ENCODE data around the gene SESN1.

Gene SESN1

DNA sequence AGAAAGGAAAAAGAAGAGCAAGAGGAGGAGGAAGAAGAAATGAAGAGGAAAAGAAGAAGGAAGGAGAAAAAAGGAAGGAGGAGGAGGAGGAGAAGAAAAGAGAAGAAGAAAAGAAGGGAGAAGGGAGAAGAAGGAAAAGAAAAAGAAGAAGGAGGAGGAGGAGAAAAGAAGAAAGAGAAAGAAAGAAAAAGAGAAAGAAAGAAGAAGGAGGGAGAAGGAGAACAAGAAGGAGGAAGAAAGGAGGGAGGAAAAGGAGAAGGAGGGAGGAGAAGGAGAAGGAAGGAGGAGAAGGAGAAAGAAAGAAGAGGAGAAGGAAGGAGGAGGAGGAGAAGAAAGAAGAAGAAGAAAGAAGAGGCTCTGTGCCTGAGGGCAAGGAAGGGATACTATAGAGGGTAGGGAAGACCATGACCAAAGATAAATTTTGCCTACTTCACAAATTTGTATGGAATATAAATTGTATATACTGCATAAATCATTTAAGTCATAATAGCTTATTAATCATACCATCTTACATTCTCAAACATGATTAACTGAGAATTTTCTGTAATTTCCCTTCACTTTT is 55.7 kb downstream of the SESN1 start:
- no peak for TF ChIP-seq CTCF (IDR thresholded peaks at IDR 0.05; ENCODE audit: extremely low read depth, missing control alignments)
- DNase-seq (ENCODE audit: low spot score) = no peak

DNA sequence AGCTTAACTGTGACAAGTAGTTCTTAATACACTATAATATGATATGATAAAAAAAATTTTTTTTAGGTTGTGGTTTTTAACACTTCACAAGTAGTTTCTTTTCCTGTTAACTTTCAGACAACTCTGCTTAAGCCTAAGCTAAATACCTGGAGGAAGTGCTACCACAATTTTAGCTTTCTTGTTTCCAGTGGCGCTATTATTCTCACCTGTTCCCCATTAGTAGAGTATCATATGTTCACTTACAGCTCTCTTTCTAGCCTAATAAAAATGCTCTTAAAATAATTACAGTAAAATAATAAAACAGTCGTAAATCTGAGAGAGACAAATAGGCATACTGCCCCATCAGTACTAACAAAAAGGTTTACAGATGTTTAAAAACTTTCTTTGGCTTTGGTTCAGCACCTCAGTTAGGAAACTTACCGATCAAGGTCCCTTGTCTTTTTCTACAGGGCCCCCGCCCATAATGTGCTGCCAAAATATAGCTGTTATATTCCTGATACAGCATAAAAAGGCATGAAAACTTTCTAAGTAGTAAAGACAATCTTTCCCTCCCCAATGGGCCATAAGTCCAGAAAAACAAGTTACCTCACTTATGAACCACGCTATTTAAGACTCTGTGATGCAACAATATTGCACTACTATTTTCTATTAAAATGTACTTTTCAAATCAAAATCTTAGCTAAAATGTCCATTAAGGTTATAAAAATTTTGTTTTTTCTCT is 57.9 kb downstream of the SESN1 start:
- no peak for TF ChIP-seq CTCF (IDR thresholded peaks at IDR 0.05; ENCODE audit: extremely low read depth, missing control alignments)
- DNase-seq (ENCODE audit: low spot score) = no peak

DNA sequence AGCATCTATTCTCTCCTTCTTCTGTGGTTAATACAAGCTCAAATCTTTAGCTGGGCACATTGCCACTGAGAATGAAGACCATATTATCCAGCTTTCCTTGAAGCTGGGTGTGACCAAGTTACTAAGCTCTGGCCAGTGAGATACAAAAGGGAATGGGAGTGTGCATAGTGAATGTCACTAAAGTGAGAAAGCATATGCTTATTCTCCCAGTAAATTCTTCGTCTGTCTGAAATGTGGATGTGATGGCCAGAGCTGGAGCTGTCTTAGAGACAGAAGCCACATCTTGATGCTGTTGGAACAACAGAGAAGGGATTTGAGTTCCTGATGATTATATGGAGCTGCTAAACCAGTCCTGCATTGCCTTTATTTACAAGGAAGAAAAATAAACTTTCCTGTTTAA is 60.1 kb downstream of the SESN1 start:
- no peak for TF ChIP-seq CTCF (IDR thresholded peaks at IDR 0.05; ENCODE audit: extremely low read depth, missing control alignments)
- DNase-seq (ENCODE audit: low spot score) = no peak

DNA sequence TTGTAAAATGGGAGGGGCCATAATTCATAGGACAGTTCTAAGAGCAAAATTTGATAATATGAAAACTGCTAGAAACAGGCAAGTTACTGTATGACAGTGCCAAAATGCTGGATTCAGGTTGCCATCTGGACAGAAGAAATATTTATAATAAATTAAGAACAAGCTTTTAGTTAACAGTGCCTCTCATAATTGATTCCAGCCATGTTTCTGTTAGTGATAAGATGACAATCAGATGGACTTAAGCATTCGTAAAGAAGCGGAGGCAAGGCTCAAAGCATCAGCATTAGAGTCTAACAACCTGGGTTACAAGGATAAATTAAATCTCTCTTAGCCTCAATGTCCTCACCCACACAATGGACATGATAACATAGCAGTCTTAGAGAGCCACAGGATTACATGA is 61.0 kb downstream of the SESN1 start:
- no peak for DNase-seq (ENCODE audit: low spot score)
- no peak for TF ChIP-seq CTCF (IDR thresholded peaks at IDR 0.05; ENCODE audit: extremely low read depth, missing control alignments)

GRCh38 chr6:109031416-109031815 is 63.2 kb downstream of the SESN1 start:
- TF ChIP-seq CTCF (IDR thresholded peaks at IDR 0.05; ENCODE audit: extremely low read depth, missing control alignments) = no peak

DNA sequence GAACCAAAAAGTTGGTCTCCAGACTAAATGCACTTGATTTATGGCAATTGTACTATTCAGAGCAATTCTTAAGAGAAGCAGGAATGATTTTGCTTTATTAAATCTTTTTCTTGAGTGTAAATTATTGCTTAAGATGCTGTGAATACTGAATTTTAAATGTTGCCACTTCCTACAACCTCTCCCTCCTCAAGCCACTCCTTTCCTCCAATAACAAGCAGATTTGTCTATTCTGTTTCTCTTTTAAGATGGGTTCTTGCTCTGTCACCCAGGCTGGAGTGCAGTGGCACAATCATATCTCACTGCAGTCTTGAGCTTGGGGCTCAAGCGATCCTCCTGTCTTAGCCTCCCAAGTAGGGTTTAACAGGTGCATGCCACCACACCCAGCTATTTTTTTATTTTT is 65.3 kb downstream of the SESN1 start:
- DNase-seq (ENCODE audit: low spot score) = no peak
- no peak for TF ChIP-seq CTCF (IDR thresholded peaks at IDR 0.05; ENCODE audit: extremely low read depth, missing control alignments)

More at GRCh38 chr6:109031416-109031815, 63.2 kb downstream of the SESN1 start:
- DNase-seq (ENCODE audit: low spot score) = no peak

DNA sequence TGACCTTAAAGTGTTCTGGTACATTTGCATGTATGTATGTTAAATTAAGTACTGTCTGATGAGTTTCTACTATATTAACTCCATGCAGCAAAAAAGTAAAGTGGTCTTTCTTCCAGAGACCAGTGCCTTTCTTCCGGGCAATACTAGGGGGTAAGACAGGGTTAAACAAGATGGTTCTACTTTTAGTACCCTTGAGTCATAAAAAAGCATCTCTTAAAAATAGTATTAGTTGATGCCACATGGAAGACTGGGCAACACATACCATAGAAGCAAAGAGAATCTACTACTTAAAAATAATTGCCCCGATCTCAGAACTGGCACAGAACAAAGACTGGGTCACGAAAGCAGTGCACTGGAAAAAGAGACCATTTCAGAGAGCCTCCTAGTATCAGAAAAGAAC is 66.2 kb downstream of the SESN1 start:
- DNase-seq (ENCODE audit: low spot score) = no peak
- TF ChIP-seq CTCF (IDR thresholded peaks at IDR 0.05; ENCODE audit: extremely low read depth, missing control alignments) = no peak

All from GM20000 (cell line).